Keratinocyte (primary cell): Measurements from ENCODE around the gene PHOX2A.

Experiments
- CTCF ChIP-seq, 3 experiments: IDR thresholded peaks in 1 of 3; conservative IDR thresholded peaks in 1 of 3; optimal IDR thresholded peaks in 1 of 3; 2 replicates in 2 of 3; 3 replicates in 1 of 3; pipeline versions ENCODE3 to v1.5.1; 2011; ENCODE audit warnings: low read length in 3 of 3, mild to moderate bottlenecking in 3 of 3, moderate library complexity in 2 of 3, control low read depth in 1 of 3, inconsistent platforms in 1 of 3; ENCODE audit not compliant: insufficient read depth in 2 of 3; ENCODE audit errors: extremely low read depth in 1 of 3
- EZH2 ChIP-seq: IDR thresholded peaks from one replicate; pipeline ENCODE4 v1.6.1; 2012; ENCODE audit warnings: inconsistent platforms, mild to moderate bottlenecking, low read length, moderate library complexity

GRCh38 chr11:72216638-72217037 is 27.3 kb downstream of the PHOX2A start, which contains the start of gene FOLR2:
- TF ChIP-seq CTCF (optimal IDR thresholded peaks at IDR 0.05 in 1 of 3, IDR thresholded peaks at IDR 0.05 in 1 of 3, conservative IDR thresholded peaks at IDR 0.05 in 1 of 3; ENCODE audit: extremely low read depth in 1 of 3, insufficient read depth in 2 of 3, low read length in 3 of 3): no peak
- no peak for TF ChIP-seq EZH2
